Measurements from ENCODE around the gene RPL18A.

Gene RPL18A

DNA sequence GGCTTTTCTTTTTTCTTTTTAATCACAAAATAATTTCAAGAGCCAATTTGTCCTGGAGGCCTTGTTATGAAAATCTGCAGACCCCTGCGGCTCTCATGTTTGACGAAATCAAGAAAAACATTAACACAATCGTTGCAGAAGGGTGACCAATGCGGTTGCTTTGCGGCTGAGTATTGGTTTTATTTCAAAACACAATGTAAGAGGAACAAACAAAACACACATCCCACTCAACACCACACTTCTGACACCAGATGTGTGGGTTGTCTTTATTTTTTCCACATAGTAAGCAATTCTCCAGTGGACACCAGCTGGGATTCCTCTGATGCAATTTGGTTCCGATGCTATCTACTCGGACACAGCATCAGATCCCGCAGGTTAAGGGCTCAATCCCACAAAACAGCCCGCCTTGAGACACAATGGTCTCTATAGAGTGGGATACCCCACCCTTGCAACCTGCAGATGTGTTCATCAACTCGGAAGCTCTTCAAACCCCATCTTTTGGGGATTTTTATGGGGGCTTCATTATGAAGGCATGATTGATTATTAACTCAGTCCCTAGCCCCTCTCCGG, 51.2 kb downstream of the RPL18A start:
- no peak for DNase-seq (ENCODE audit: low spot score)
